DLD1 (cell line): ENCODE data around the gene ST3GAL3.

ENCODE experiments used
- in situ Hi-C: cut with HindIII; loops from 2 replicates; pipeline ENCODE4 v1.10.0; 2017; ENCODE audit warnings: low sequenced_read_pairs

The ST3GAL3 gene

GRCh38 chr1:43783096-43783670, 75.8 kb downstream of the ST3GAL3 start:
- in situ Hi-C loops: no loop called here

DNA sequence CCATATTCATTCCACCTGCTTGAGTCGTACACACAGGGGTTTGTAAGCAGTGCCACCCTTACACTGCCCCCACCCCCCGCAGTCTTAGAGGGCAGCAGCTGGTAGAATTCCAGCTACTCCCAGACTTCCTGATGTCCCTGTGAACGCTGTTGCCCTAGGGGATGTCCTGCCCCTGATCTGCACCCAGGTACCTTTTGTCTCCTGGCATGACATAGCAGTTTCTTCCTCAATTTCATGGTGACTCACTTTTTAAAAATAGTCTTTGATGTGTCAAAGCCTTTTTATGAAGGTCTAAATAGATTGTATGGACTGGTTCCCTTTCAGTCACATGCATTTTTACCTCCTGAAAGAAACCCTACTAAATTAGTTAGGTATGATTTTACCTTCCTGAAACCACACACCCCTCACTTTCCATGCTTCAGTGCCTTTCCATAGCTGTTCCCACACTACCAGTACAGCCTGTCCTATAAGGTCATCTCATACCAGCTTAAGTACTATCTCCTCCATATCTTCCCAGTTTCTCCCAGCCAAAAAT, 76.4 kb downstream of the ST3GAL3 start:
- in situ Hi-C loops: no loop called here

DNA sequence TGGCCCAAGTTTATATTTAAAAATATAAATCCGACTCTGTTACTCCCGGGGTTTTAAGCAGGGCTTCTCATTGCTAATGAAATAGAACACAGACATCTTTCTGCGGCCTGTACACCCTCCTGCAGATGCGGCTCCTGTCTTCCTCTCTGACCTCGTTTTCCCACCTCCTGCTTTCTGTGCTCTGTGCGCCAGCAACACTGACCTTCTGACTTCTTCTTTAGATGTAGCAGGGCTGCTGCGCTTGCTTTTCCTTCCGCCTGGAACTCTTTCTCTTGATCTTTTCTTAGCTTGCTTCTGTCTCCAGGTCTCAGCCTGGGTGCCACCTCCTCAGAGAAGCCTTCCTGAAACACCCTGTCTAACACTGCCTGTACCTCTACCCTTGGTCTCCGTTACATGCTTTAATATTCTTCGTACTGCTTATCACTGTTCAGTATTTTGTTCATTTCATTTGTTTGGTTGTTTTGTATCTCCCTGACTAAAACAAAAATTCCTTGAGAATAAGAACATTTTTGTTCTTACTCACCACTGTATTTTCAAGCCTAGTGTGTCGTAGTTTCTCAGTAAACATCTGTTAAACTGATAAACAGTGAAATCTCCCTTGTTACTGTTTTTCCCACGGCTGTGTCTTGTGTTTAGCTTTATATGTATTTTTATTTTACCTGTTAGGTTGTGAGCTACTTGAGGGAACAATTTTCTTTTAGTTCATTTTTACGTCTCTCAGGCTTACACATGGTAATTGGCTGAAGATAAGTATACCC, 79.0 kb downstream of the ST3GAL3 start:
- in situ Hi-C loops: no loop called here

- in situ Hi-C loops: no loop called here
Measured at GRCh38 chr1:43786960-43787359, 79.6 kb downstream of the ST3GAL3 start.

DNA sequence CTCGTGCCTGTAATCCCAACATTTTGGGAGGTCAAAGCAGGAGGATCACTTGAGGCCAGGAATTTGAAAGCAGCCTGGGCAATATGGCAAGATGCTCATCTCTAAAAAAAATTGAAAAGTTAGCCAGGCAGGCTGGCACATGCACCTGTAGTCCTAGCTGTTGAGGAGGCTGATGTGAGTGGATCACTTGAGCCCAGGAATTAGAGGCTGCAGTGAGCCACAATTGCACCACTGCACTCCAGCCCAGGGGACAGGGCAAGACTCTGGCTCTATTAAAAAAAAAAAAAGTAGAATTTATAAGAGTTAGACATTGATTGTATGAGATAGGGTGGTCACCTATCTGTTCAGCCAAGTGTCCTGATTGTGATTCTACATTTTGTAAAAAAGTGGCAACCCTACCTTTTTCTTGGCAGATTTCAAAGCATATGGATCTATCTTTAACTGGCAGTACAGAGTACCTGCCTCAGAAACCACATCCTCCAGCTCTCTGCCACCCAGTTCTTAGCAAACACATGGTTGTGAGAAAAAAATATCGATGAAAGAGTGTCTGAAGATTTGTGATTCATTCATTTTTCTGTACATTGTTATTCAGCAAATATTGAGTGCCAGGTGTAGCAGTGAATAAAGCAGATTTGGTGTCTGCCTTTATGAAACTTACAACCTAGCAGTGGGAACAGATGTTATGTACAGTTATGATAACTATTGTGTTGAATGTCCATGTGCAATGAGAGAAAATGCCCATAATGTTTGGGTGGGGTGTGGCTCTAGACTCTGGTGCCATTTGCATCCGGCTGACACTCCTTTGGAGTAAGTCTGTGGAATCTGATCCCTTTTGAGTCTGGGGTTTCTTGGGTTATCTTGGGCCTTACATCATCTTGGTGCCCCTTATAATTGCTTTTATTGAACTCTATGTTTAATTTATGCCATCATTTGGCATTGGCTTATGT, 82.5 kb downstream of the ST3GAL3 start:
- in situ Hi-C loops: no loop called here

DNA sequence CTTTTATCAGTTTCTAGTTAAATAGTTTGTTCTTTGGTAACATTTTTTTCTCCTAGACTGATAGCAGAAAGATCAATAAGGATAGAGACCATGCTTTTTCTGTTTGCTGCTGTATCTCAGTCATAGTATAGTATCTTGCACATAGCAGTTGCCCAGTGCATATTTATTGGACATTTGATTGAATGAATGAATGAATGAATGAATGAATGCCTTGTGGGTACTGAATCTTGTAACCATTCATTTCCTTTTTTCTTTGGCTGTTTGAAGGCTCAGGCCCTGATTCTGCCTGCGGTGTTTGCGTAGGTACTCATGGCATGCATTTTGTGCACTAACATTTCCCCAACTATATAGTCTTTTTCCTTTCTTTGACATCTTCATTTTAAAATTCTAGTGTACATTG, 83.9 kb downstream of the ST3GAL3 start:
- in situ Hi-C loops: no loop called here

DNA sequence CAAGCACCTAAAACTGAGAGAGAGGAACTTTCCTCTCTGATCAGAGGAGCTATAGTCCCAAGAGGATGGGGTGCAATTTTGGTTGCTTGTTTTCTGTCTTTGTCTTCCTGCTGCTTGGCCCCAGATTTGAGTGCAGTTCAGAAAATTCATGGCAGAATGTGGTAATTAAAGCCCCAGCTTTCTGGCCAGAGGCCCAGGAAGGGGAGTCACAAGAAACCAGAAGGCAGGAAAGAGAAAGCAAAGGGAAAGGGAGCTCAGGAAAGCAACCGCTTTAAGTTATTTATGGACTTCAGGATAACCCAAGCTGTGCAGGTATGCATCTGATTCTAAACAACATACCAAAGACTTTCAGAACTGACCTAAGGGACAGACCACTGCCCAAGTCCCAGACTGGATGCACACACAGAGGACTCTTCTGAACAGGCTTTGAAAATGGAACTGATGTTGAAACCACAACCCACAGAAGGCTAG, 88.8 kb downstream of the ST3GAL3 start:
- in situ Hi-C loops: no loop called here

DNA sequence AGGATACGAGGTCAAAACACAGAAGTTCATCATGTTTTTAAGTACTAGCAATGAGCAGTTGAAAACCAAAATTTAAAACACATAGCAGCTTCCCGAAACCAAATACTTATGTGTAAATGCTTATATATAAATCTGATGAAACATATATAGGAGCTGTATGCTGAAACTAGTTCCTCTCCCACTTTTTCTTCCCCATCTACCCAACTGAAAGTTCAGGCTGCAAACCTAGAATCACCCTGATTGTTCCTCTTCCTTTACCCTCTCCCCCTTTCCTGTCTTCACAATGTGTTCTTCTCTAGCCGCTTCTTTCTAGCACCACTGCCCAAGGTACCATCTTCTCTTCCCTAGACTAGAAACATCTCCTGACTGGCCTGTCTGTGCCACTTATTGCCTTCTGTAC, 90.6 kb downstream of the ST3GAL3 start:
- in situ Hi-C loops: no loop called here

DNA sequence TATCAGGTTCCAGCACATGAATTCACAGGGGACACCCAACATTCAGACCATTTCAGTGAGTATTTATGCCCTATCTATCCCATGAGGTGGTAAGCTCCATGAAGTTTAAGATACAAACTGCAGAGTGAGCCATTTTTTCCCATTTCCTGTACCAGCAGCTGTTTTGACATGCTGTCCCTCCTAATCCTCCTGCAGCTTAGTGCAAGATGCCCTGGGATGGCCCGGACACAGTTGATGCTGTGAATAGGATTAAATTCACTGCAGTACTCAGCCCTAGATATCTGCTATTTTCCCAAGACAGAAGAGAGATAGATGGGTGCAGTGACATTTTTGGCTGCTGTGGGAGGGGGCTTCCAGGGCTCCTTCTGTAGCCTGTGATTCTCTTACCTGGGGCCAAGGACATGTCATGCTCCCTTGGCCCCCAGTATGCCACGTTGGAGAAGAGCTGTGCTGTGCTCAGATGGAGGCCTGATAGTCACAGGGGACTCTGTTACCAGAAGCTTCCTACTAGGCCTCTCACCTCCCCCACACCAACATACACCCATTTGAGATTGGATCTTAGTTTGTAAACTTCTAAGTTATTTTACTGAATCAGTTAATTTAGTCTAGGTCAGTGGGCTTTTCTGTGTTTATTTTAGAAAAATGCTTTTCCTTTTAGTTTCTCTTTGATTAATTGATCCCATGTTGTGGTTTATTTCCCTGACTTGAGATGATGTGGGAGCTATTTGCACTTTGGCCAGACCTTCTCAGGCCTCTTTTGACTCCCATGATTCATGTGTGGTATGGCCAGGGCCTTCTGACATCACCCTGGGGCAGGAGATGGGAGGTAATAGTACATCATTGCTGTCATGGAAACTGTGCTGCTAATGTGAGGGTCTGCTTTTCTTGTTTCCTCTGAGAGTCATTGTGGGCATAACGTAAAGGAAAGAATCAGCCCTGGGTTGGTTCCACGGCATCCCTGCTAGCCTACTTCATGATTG, 92.6 kb downstream of the ST3GAL3 start:
- in situ Hi-C loops: no loop called here

DNA sequence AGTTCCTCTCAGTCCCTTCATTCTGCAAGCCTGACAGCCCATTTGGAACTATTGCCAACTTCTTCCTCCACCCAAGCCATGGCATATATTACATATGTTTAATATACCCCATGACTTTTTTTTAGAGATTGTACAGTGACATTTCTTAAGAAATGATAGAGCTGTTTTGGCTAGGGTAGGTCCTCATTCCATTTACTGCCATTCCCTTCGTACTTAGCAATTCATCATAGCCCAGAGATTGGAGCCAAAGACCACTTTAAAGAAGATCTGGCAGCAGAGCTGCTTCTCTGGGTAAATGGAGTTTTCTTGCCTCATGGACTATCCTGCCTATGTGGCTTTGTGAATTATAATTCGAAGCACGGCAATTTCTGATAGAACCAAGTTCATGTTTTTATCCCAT, 93.4 kb downstream of the ST3GAL3 start:
- in situ Hi-C loops: no loop called here

DNA sequence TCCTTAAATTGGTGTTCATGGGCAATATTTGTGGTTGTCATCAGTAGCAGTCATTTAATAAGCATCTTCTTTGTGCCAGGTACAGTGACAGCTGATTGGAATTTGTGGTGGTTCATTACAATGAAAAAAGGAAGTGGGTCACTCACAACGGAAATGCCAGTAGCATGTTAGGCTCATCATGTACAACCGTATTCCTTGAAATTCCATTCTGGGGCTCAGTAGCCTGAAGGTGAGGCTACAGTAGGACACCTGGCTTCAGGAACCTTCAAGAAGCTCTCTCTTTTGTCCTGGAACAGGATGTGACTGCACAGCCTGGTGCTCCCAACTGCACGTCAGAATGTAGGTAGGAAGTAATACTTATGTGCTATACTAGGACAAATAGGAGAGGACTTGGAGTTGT, 93.9 kb downstream of the ST3GAL3 start:
- in situ Hi-C loops: no loop called here

DNA sequence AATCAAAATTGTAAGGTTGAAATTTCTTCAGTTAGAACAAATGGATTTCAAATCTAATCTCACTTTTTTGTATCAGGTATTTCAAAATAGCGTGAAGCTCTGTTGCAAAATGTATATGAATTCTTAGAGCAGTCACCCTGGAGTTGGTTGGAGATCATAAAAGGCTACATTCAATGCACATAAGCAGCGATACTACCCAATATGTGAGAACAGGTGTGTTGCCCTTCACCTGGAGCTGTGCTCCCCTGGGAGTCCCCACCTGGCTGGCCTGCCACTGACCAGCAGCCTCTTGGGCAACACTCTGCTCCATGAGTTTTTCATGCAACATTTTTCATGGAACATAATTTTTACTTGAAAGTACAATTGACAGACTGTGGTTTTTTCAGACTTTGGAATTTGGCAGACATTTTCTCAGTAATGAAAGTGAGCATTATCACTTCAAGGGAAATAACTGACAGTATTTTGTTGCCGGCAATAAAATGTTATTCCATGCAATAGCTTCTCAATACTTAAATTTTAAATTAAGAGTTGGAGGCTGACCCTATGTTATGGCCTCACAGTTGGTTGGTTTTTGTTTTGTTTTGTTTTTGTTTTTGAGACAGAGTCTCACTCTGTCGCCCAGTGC, 95.1 kb downstream of the ST3GAL3 start:
- in situ Hi-C loops: no loop called here

DNA sequence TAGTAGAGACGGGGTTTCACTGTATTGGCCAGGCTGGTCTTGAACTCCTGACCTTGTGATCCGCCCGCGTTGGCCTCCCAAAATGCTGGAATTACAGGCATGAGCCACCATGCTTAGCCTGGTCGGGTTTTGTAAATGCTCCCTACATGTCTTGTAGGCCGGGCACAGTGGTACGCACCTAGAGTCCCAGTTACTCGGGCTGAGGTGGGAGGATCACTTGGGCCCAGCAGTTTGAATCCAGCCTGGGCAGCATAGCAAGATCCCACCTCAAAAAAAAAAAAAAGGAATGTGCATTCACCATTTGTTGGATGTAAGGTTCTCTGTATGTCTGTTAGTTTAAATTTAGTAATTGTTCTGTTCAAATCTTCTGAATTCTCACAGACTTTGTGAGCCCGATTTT, 95.8 kb downstream of the ST3GAL3 start:
- in situ Hi-C loops: no loop called here

- in situ Hi-C loops: no loop called here
Measured at GRCh38 chr1:43803646-43804045, 96.3 kb downstream of the ST3GAL3 start.

DNA sequence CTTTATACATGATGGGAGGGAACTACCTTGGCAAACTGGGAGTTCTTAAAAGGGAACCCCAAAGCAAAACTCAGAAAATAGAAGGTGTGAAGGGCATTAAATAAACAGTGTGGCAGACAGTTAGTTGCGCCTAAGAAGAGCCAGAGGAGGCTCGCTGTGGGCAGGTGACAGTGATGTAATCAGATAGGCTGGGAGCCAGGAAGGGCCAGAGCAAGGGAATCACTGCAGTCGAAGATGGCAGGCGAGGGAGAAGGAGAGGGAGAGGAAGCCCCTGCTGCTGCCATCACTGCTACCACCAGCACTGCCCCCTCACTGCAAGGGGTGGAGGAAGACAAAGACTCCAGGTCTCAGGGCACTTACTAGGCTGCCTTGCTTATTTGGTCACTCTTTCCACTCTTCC, 97.2 kb downstream of the ST3GAL3 start:
- in situ Hi-C loops: no loop called here

DNA sequence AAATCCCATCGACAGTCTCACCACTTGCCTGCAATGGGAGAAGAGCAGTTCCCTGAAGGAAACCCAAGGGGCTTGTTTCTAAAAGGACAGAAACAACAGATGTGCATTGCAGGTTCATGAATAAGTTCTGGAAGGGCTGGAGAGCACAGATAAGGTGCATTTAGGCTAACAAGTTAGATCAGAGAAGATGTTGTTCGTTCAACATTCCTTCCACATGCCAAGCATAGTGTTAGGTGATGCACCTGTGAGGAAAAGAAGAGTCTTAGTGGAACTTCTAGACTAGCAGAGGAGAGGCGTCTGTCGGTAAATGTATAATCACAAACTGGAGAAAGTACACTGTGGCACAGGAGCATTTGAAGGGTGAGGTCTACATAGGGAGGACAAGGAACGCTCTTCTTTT, 98.0 kb downstream of the ST3GAL3 start:
- in situ Hi-C loops: no loop called here

- in situ Hi-C loops: no loop called here
Measured at GRCh38 chr1:43806183-43806582, 98.8 kb downstream of the ST3GAL3 start.

- in situ Hi-C loops: no loop called here
Measured at GRCh38 chr1:43809097-43809673, 101.8 kb downstream of the ST3GAL3 start.

GRCh38 chr1:43812579-43812978, 105.2 kb downstream of the ST3GAL3 start:
- in situ Hi-C loops: no loop called here
